Measurements from ENCODE around the gene OR10Z1. TPM values are rescaled to one million over a fixed set of nuclear protein-coding genes. Genes with fewer than 3 reads are reported as not detected.

Gene OR10Z1
- polyA plus RNA-seq, 1 of the 3 experiments (the other 2 are of a cell fraction) = not detected

GRCh38 chr1:158572226-158572625, 32.8 kb upstream of the OR10Z1 start:
- Histone ChIP-seq H3K9ac (no peak overlapping the region), H3K27me3 (ENCODE audit: insufficient read depth) (no peaks in the 10 kb centered on the region), H3K9me2 (no peaks in the 10 kb centered on the region), H3K36me3 (replicated peaks in 1 of 2; ENCODE audit: control insufficient read depth in 1 of 2, insufficient read depth in 2 of 2, low read length in 1 of 2) (no peaks in the 10 kb centered on the region), H3K27ac (ENCODE audit: low read depth in 2 of 2, low read length in 1 of 2) (no peak overlapping the region), H3K9me3 (no peaks in the 10 kb centered on the region), H4K20me1 (ENCODE audit: insufficient read depth) (no peaks in the 10 kb centered on the region), H2AFZ (ENCODE audit: low read depth) (no peak overlapping the region), H3K4me1 (ENCODE audit: control insufficient read depth in 1 of 2, insufficient read depth in 2 of 2, low read depth in 1 of 2, low read length in 1 of 2) (no peaks in the 10 kb centered on the region), H3K4me3 (ENCODE audit: low read depth in 2 of 2, low read length in 1 of 2) (no peak overlapping the region), H3K4me2 (no peak overlapping the region), H3F3A (replicated peaks; ENCODE audit: insufficient read depth) (no peaks in the 10 kb centered on the region), H3K79me2 (ENCODE audit: insufficient read depth) (no peaks in the 10 kb centered on the region)
- ChIA-PET CTCF (interaction anchor here (1.3 kb wide), 1 partner anchor 12 kb away, joined by 4 read pairs; no protein-coding TSS in a partner anchor), POLR2A (no interaction called here)
- 0% methylated on average over 1 of the region's 1 CpG for WGBS (ENCODE audit: low lambda C conversion rate)
- TF ChIP-seq GATA2 (CRISPR knock-in tag; IDR thresholded peaks at IDR 0.05) (no peak), RFX5 (IDR thresholded peaks at IDR 0.05; ENCODE audit: low read length) (no peak), RXRA (IDR thresholded peaks at IDR 0.05; ENCODE audit: borderline replicate concordance, low read depth) (no peak), TEAD4 (IDR thresholded peaks at IDR 0.05; ENCODE audit: borderline replicate concordance, insufficient read depth) (no peak), FOXJ3 (CRISPR knock-in tag; IDR thresholded peaks at IDR 0.05) (no peak), EZH2phosphoT487 (IDR thresholded peaks at IDR 0.05; ENCODE audit: borderline replicate concordance, low read depth) (no peak), RAD21 (IDR thresholded peaks at IDR 0.05; ENCODE audit: low read length) (no peak), FOXM1 (IDR thresholded peaks at IDR 0.05; ENCODE audit: low read depth) (no peak), TCF12 (IDR thresholded peaks at IDR 0.05) (no peak), ELF1 (IDR thresholded peaks at IDR 0.05) (no peak), MEF2A (IDR thresholded peaks at IDR 0.05; ENCODE audit: borderline replicate concordance, low read depth) (no peak), GABPA (IDR thresholded peaks at IDR 0.05; ENCODE audit: low read depth) (no peak), MXI1 (IDR thresholded peaks at IDR 0.05; ENCODE audit: low read depth, low read length) (no peak), MAX (IDR thresholded peaks at IDR 0.05; ENCODE audit: low read depth) (no peak), CHD2 (IDR thresholded peaks at IDR 0.05; ENCODE audit: low read length, partially characterized antibody) (no peak)
- no peak for DNase-seq

- 1% methylated on average over 3 of the region's 3 CpGs for WGBS (ENCODE audit: low lambda C conversion rate)
- Histone ChIP-seq H4K20me1 (ENCODE audit: insufficient read depth) (no peaks in the 10 kb centered on the region), H3K4me3 (ENCODE audit: low read depth in 2 of 2, low read length in 1 of 2) (no peak overlapping the region), H3K4me1 (ENCODE audit: control insufficient read depth in 1 of 2, insufficient read depth in 2 of 2, low read depth in 1 of 2, low read length in 1 of 2) (no peaks in the 10 kb centered on the region), H3K27me3 (ENCODE audit: insufficient read depth) (no peaks in the 10 kb centered on the region), H3K9me2 (no peaks in the 10 kb centered on the region), H3K4me2 (no peak overlapping the region), H2AFZ (ENCODE audit: low read depth) (no peak overlapping the region), H3K27ac (ENCODE audit: low read depth in 2 of 2, low read length in 1 of 2) (no peak overlapping the region), H3K36me3 (replicated peaks in 1 of 2; ENCODE audit: control insufficient read depth in 1 of 2, insufficient read depth in 2 of 2, low read length in 1 of 2) (no peaks in the 10 kb centered on the region), H3K9ac (no peak overlapping the region), H3F3A (replicated peaks; ENCODE audit: insufficient read depth) (no peaks in the 10 kb centered on the region), H3K79me2 (ENCODE audit: insufficient read depth) (no peaks in the 10 kb centered on the region), H3K9me3 (no peaks in the 10 kb centered on the region)
- CTCF ChIA-PET = no interaction called here
- DNase-seq = no peak
- POLR2A ChIA-PET = no interaction called here
- TF ChIP-seq MAX (IDR thresholded peaks at IDR 0.05; ENCODE audit: low read depth) (no peak), RXRA (IDR thresholded peaks at IDR 0.05; ENCODE audit: borderline replicate concordance, low read depth) (no peak), CTCF (IDR thresholded peaks at IDR 0.05) (no peak), USF2 (IDR thresholded peaks at IDR 0.05; ENCODE audit: borderline replicate concordance, low read depth, low read length) (no peak), TEAD4 (IDR thresholded peaks at IDR 0.05; ENCODE audit: borderline replicate concordance, insufficient read depth) (no peak), FOXM1 (IDR thresholded peaks at IDR 0.05; ENCODE audit: low read depth) (no peak), NFIC (IDR thresholded peaks at IDR 0.05; ENCODE audit: borderline replicate concordance) (no peak), SMC3 (IDR thresholded peaks at IDR 0.05; ENCODE audit: low read depth, low read length) (no peak), POLR2AphosphoS5 (IDR thresholded peaks at IDR 0.05; ENCODE audit: low read depth, low read length) (no peak), PBX3 (IDR thresholded peaks at IDR 0.05) (no peak), NRF1 (IDR thresholded peaks at IDR 0.05; ENCODE audit: low read depth, low read length) (no peak), JUND (IDR thresholded peaks at IDR 0.05) (no peak), RFX5 (IDR thresholded peaks at IDR 0.05; ENCODE audit: low read length) (no peak), FOXJ3 (CRISPR knock-in tag; IDR thresholded peaks at IDR 0.05) (no peak), RAD21 (IDR thresholded peaks at IDR 0.05; ENCODE audit: low read length) (no peak), ZBTB33 (IDR thresholded peaks at IDR 0.05; ENCODE audit: borderline replicate concordance, low read depth) (no peak)
Observed at GRCh38 chr1:158577561-158577960, 27.5 kb upstream of the OR10Z1 start.
